ENCODE results near the gene MC1R.

The MC1R gene

GRCh38 chr16:89936034-89936433 is 17.4 kb downstream of the MC1R start:
- DNase-seq: no peak

GRCh38 chr16:89936508-89936907 is 17.8 kb downstream of the MC1R start:
- DNase-seq: no peak

GRCh38 chr16:89936981-89937380 is 18.3 kb downstream of the MC1R start:
- no peak for DNase-seq

GRCh38 chr16:89938175-89938885 is 19.7 kb downstream of the MC1R start:
- DNase-seq: no peak

- DNase-seq: no peak
Observed at GRCh38 chr16:89944773-89945172, 26.1 kb downstream of the MC1R start.

GRCh38 chr16:89945654-89946053 is 27.0 kb downstream of the MC1R start:
- no peak for DNase-seq

GRCh38 chr16:89946515-89946914 is 27.9 kb downstream of the MC1R start:
- DNase-seq: no peak

GRCh38 chr16:89949121-89949742 is 30.6 kb downstream of the MC1R start:
- DNase-seq: no peak

GRCh38 chr16:89949756-89950155 is 31.1 kb downstream of the MC1R start:
- no peak for DNase-seq

DNA sequence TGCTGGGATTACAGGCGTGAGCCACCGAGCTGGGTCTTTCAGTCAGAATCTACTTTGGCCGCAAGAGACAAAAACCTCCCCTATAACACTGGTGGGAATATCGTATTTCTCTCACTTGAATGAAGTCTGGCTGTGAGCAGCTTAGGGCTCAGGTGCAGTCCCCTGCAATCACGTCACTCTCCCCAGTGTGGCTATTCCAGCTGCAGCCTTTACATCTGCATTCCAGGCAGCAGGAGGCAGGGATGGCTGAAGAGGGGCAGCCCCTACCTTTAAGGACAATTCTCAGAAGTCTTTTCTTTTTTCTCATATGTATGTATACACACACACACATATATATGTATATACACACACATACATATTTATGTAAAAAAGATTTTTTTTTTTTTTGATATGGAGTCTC is 32.8 kb downstream of the MC1R start:
- no peak for DNase-seq

- no peak for DNase-seq
Observed at GRCh38 chr16:89952049-89952448, 33.4 kb downstream of the MC1R start.

GRCh38 chr16:89952551-89952950 is 33.9 kb downstream of the MC1R start:
- no peak for DNase-seq

DNA sequence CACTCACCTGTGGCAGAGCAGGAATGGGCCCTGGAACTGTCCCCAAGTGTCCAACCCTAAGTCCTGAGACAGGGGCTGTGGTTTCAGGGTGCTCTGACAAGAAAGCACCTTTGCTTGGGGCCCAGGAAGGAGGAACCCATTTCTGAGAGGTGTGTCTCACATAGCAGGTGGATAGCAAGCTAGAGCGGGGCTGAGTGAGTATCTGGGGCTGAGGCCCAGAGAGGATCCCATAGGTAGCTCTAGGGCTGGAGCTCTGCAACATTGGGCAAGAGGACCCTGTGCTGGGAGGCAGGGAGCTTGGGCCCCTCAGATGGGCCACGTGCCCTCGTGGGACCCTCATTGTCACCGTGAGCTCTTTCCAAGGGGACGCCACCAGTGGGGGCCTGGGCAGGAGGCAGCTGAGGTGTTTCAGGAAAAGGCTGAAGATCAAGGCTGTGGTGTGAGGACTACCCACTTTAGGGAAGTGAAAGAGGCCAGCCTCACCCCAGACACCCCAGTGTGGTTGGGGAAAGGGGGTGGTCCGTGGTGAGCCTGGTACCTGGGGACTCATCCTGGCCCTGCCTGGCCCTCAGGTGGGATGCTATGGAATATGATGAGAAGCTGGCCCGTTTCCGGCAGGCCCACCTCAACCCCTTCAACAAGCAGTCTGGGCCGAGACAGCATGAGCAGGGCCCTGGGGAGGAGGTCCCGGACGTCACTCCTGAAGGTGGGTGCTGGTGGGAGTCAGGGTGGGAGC is 35.2 kb downstream of the MC1R start:
- DNase-seq: no peak

GRCh38 chr16:89954462-89954861 is 35.8 kb downstream of the MC1R start:
- no peak for DNase-seq

- no peak for DNase-seq
Observed at GRCh38 chr16:89955001-89955685, 36.5 kb downstream of the MC1R start.

- no peak for DNase-seq
Observed at GRCh38 chr16:89956505-89957215, 38.0 kb downstream of the MC1R start.

GRCh38 chr16:89957216-89957785 is 38.6 kb downstream of the MC1R start:
- no peak for DNase-seq

DNA sequence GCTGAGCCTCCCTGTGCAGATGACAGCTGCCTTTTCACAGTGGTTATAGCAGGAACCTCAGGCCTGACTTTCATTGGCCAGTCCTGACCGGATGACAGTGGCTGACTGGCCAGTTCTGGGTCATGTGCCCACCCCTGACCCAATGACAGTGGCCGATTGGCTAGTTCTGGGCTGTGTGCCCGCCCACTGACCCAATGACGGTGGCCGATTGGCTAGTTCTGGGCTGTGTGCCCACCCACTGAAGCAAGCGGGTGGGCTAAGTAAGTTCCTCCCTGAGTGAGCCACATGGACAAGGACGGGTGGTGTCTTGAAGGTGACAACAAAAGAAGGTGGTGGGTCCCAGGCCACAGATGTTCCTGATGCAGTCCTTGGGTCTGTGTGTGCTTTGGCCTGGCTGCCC is 39.4 kb downstream of the MC1R start:
- DNase-seq: no peak

DNA sequence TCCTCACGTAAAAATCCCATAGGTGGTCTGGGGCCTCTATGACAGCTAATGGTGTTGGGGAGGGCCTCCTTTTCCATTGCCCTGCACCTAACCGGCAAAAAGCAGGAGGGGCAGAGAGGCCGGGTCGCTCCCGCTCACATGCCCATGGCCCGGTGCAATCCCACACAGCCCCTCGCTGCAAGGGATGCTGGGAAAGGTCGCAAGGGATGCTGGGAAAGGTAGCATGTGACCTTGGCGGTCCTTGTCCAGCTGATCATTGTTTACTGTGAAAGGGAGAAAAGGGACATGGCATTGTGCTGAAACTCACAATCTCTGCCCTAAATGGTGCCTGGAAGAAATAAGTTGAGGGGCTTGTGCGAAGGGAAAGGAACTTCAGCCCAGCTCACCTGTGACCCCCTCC is 39.9 kb downstream of the MC1R start:
- DNase-seq: no peak

DNA sequence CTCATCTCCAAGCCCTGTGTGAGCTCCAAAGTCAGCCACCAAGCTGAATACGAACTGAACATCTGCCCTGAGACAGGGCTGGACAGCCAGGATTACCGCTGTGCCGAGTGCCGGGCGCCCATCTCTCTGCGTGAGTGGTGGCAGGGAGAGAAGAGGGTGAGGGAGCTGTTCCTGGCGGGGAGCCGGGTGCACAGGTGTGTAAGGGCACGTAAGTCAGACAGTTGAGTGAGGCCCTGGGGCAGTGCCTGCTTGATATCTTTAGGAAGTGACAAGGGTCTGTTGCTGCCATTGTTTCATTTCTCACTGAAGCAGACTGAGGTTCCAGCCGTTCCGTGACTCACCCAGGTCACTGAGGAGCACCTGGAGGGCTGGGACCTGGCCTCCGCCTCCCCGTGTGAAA is 42.3 kb downstream of the MC1R start:
- DNase-seq: no peak

- DNase-seq: no peak
Observed at GRCh38 chr16:89961920-89962319, 43.3 kb downstream of the MC1R start.

DNA sequence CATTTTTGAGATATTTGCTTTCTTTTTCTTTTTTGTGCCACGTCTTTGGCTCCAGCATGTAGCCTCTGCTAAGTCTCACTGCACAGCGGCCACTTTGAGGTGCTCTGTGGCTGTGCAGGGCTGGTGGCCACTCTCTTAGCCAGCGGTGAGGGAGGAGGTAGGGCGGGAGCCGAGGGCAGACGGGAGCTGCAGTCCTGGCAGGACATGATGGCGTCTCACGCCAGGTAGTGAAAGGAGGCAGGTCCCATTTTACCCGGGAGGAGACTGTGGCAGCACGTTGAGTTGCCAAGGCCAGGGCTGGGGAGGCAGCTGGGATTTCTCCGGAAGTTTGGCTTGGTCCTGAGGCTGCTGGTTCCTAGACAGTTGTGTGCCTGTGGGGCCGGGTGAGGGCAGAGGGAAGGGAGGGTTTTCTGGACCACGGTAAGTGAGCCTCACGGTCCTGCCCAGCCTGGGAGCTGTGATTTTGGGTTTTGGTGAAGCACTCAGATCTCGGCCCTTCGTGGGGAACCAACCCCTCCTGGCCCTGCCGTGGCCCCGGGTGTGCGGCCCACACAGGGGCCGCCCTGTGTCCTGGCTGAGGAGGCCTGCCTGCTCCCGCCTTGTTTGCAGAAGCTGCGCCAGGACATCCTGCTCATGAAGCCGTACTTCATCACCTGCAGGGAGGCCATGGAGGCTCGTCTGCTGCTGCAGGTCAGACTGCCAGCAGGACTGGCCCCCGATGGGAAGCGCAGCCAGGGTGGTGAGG is 44.3 kb downstream of the MC1R start:
- no peak for DNase-seq
